ENCODE data around the gene COL18A1.

DNA sequence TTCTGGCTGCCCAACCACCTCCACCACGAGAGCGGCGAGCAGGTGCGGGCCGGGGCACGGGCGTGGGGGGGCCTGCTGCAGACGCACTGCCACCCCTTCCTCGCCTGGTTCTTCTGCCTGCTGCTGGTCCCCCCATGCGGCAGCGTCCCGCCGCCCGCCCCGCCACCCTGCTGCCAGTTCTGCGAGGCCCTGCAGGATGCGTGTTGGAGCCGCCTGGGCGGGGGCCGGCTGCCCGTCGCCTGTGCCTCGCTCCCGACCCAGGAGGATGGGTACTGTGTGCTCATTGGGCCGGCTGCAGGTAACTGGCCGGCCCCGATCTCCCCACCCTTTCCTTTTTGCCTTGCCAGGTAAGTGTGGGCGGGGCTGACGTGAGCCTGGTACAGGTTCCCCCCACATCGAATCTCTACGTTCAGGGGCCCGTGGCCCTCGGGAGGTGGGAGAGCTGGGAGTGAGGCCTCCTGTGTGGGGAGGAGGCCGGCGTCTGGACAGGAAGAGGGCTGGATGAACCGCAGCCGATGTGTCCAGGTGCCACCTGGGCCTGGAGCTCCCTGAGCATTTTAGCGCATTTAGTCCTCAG is 51.7 kb downstream of the COL18A1 start:
- TF ChIP-seq EZH2phosphoT487 (IDR thresholded peaks at IDR 0.05; ENCODE audit: borderline replicate concordance) (no peak), CTCF (conservative IDR thresholded peaks at IDR 0.05; ENCODE audit: low read length) (no peak)

Measured in Loucy (cell line).